ENCODE data around the gene EGFR. TPM values are rescaled to one million over a fixed set of nuclear protein-coding genes. Genes with fewer than 3 reads are reported as not detected.

EGFR gene
- total RNA-seq, 1 donor: 98.9 TPM

GRCh38 chr7:55131142-55131929 is 112.5 kb downstream of the EGFR start:
- TF ChIP-seq, protein P1, sequence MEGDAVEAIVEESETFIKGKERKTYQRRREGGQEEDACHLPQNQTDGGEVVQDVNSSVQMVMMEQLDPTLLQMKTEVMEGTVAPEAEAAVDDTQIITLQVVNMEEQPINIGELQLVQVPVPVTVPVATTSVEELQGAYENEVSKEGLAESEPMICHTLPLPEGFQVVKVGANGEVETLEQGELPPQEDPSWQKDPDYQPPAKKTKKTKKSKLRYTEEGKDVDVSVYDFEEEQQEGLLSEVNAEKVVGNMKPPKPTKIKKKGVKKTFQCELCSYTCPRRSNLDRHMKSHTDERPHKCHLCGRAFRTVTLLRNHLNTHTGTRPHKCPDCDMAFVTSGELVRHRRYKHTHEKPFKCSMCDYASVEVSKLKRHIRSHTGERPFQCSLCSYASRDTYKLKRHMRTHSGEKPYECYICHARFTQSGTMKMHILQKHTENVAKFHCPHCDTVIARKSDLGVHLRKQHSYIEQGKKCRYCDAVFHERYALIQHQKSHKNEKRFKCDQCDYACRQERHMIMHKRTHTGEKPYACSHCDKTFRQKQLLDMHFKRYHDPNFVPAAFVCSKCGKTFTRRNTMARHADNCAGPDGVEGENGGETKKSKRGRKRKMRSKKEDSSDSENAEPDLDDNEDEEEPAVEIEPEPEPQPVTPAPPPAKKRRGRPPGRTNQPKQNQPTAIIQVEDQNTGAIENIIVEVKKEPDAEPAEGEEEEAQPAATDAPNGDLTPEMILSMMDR (IDR thresholded peaks at IDR 0.05; ENCODE audit: insufficient read depth, low read depth, low read length): no peak
- DNase-seq (ENCODE audit: low read depth): peak; percentile 50
- H3K4me3 ChIP-seq (ENCODE audit: low read depth, low read length): no peak overlapping the region

DNA sequence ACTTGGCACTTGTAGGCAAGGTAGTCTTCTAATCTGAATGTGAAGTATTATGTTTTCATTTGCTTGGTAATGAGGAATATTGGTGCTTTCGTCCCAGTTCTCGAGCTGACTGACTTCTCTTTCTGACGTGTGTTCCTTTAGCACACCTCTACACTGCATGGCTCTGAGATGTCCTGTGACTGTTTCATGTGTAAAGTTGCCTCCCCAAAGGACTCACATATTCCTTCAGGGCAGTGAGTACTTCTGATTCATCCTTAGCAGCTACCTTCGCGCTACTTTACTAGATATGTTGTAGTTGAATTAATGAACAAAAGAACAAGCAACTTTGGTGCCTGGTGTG is 113.7 kb downstream of the EGFR start:
- no peak overlapping the region for H3K4me3 ChIP-seq (ENCODE audit: low read depth, low read length)
- TF ChIP-seq, protein P1 (IDR thresholded peaks at IDR 0.05; ENCODE audit: insufficient read depth, low read depth, low read length): no peak
- DNase-seq (ENCODE audit: low read depth): no peak

- no peak overlapping the region for H3K4me3 ChIP-seq (ENCODE audit: low read depth, low read length)
- peak; percentile 98 for DNase-seq (ENCODE audit: low read depth)
- TF ChIP-seq, protein P1 (IDR thresholded peaks at IDR 0.05; ENCODE audit: insufficient read depth, low read depth, low read length): no peak
Measured at GRCh38 chr7:55132890-55133551, 114.2 kb downstream of the EGFR start.

DNA sequence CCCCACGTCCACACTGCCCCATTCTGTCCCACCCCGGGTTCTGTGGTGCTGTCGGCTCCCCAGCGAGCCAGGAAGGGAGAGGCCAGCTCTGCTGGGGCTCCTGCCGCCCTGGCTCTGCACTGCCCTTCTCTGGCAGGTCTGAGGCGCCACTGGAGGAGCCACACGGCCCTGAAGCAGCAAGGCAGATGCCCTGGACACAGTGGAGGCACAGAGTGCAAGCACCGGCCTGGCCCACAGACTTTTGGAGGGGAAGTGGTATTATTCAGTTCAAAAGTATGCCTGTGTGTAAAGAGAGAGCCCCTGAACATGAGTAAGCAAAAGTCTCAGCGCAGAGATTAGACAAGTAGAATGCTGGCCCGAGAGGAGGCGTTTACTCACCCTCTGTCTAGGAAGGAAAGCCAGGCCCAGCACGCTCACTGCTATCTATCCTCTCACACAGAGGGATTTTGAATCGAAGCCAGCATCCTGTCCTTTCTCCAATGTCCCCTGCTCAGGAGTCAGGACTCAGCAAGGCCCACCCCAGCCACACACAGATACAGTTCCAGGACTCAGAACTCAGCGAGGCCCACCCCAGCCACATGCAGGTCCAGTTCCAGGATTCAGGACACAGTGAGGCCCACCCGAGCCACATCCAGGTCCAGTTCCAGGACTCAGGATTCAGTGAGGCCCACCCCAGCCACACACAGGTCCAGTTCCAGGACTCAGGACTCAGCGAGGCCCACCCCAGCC is 115.0 kb downstream of the EGFR start:
- H3K4me3 ChIP-seq (ENCODE audit: low read depth, low read length): no peak overlapping the region
- peak; percentile 98 for DNase-seq (ENCODE audit: low read depth)
- TF ChIP-seq, protein P1 (IDR thresholded peaks at IDR 0.05; ENCODE audit: insufficient read depth, low read depth, low read length): peak; percentile 7

DNA sequence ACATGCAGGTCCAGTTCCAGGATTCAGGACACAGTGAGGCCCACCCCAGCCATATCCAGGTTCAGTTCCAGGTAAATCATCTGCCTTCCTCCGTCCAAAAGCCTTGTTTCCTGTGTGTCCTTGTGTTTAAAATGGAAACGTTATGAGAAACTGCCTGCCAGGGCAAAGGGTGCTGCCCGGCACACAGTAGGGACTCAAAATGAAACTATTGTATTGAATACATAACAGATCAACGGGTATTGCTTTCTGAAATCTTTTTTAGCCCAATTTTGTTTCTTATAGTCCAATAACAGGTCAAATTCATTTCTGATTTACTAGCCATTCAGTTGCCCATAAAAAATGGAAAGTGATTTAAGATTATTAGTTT is 115.5 kb downstream of the EGFR start:
- no peak for DNase-seq (ENCODE audit: low read depth)
- no peak overlapping the region for H3K4me3 ChIP-seq (ENCODE audit: low read depth, low read length)
- TF ChIP-seq, protein P1 (IDR thresholded peaks at IDR 0.05; ENCODE audit: insufficient read depth, low read depth, low read length): no peak

DNA sequence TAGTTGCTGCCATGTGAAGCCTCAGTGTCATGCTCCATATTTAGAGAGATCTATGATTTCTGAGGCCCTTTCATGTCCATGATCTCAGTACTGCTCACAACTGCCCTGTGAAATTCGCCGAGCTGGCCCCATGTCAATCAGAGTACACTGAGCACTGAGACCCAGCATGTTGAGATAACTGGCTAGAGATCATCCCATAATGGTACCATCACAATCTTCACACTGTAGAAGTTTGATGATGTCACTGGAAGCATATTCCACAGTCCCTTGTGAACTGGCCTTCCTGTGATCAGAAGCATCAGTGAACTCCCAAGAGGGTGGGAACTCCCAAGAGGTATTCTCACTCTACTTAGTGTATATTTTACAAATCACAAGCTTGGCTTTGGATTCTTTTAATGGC is 116.0 kb downstream of the EGFR start:
- no peak for DNase-seq (ENCODE audit: low read depth)
- TF ChIP-seq, protein P1 (IDR thresholded peaks at IDR 0.05; ENCODE audit: insufficient read depth, low read depth, low read length): no peak
- no peak overlapping the region for H3K4me3 ChIP-seq (ENCODE audit: low read depth, low read length)

All from fibroblast of villous mesenchyme (primary cell).